ENCODE results near the gene GNRHR. TPM values are rescaled to one million over a fixed set of nuclear protein-coding genes. Genes with fewer than 3 reads are reported as not detected.
A peak's percentile ranks its signal among the peaks of the same experiment; 100 is the strongest.
"Not testable (repeated sequence)": the region's sequence is repeated elsewhere in the genome, so short reads cannot be mapped to it uniquely, and the experiment has no call there.

Gene GNRHR
- total RNA-seq, 1 donor from 2014 or later = not detected

GRCh38 chr4:67725981-67726380 lies 28.2 kb downstream of the GNRHR start:
- no peak for DNase-seq

- DNase-seq = no peak
Observed at GRCh38 chr4:67725132-67725531, 29.1 kb downstream of the GNRHR start.

- no peak for DNase-seq
Observed at GRCh38 chr4:67723949-67724348, 30.2 kb downstream of the GNRHR start.

- DNase-seq = no peak
Observed at GRCh38 chr4:67723341-67723740, 30.8 kb downstream of the GNRHR start.

GRCh38 chr4:67721770-67722597 lies 32.2 kb downstream of the GNRHR start:
- DNase-seq = peak; percentile 47

- DNase-seq = no peak
Observed at GRCh38 chr4:67721315-67721769, 32.8 kb downstream of the GNRHR start.

- DNase-seq = no peak
Observed at GRCh38 chr4:67719953-67720617, 34.1 kb downstream of the GNRHR start.

GRCh38 chr4:67718848-67719247 lies 35.3 kb downstream of the GNRHR start:
- DNase-seq = no peak

GRCh38 chr4:67717586-67717985 lies 36.6 kb downstream of the GNRHR start:
- DNase-seq = no peak

- no peak for DNase-seq
Observed at GRCh38 chr4:67714955-67715354, 39.2 kb downstream of the GNRHR start.

- DNase-seq = peak; percentile 42
Observed at GRCh38 chr4:67714248-67714583, 40.0 kb downstream of the GNRHR start.

- DNase-seq = peak; percentile 64
Observed at GRCh38 chr4:67713529-67714247, 40.5 kb downstream of the GNRHR start.

- no peak for DNase-seq
Observed at GRCh38 chr4:67712650-67713528, 41.3 kb downstream of the GNRHR start.

GRCh38 chr4:67712000-67712625 lies 42.1 kb downstream of the GNRHR start:
- no peak for DNase-seq

GRCh38 chr4:67706682-67707081 lies 47.5 kb downstream of the GNRHR start:
- not testable (repeated sequence) for DNase-seq

GRCh38 chr4:67704843-67705242 lies 49.3 kb downstream of the GNRHR start:
- DNase-seq = no peak

- DNase-seq = no peak
Observed at GRCh38 chr4:67702166-67702565, 52.0 kb downstream of the GNRHR start.

GRCh38 chr4:67701517-67701850 lies 52.7 kb downstream of the GNRHR start:
- DNase-seq = no peak

- peak; percentile 98 for DNase-seq
Observed at GRCh38 chr4:67700738-67701516, 53.3 kb downstream of the GNRHR start, which contains the start of gene UBA6. UBA6 (minus strand) TSS chr4:67701155; CDS start chr4:67701119, 36 bp downstream.

- DNase-seq = peak; percentile 10
Observed at GRCh38 chr4:67700116-67700737, 54.0 kb downstream of the GNRHR start.

- no peak for DNase-seq
Observed at GRCh38 chr4:67699603-67700002, 54.6 kb downstream of the GNRHR start.
